Hematopoietic multipotent progenitor cell treated with erythropoietin and hydrocortisone succinate and interleukin-3 and kit ligand, for 8 days (in vitro differentiated cells): ENCODE data around the gene CHN2.

ENCODE experiments used
- DNase-seq: peaks from one replicate; pipeline ENCODE4 v3.0.0-alpha.2; 2015

CHN2 gene

GRCh38 chr7:29287366-29287765, 92.8 kb downstream of the CHN2 start:
- no peak for DNase-seq

- DNase-seq, result no peak
Measured at GRCh38 chr7:29288181-29289091, 93.9 kb downstream of the CHN2 start.

GRCh38 chr7:29289156-29290021, 94.8 kb downstream of the CHN2 start:
- DNase-seq, result no peak

- DNase-seq, result no peak
Measured at GRCh38 chr7:29290829-29291228, 96.3 kb downstream of the CHN2 start.

- no peak for DNase-seq
Measured at GRCh38 chr7:29291723-29292618, 97.4 kb downstream of the CHN2 start.

GRCh38 chr7:29292886-29293658, 98.5 kb downstream of the CHN2 start:
- DNase-seq, result no peak

- no peak for DNase-seq
Measured at GRCh38 chr7:29296421-29296820, 101.8 kb downstream of the CHN2 start.

GRCh38 chr7:29297194-29297890, 102.8 kb downstream of the CHN2 start:
- DNase-seq, result peak; percentile 13

- DNase-seq, result no peak
Measured at GRCh38 chr7:29299086-29299485, 104.5 kb downstream of the CHN2 start.

GRCh38 chr7:29300026-29300480, 105.5 kb downstream of the CHN2 start:
- DNase-seq, result no peak

GRCh38 chr7:29300649-29301048, 106.1 kb downstream of the CHN2 start:
- no peak for DNase-seq

- DNase-seq, result no peak
Measured at GRCh38 chr7:29302666-29303395, 108.3 kb downstream of the CHN2 start.

GRCh38 chr7:29304756-29305155, 110.2 kb downstream of the CHN2 start:
- no peak for DNase-seq

- DNase-seq, result no peak
Measured at GRCh38 chr7:29306319-29306991, 111.9 kb downstream of the CHN2 start.

- no peak for DNase-seq
Measured at GRCh38 chr7:29308424-29308823, 113.8 kb downstream of the CHN2 start.

- peak; percentile 29 for DNase-seq
Measured at GRCh38 chr7:29309041-29309854, 114.7 kb downstream of the CHN2 start.

GRCh38 chr7:29310625-29311024, 116.0 kb downstream of the CHN2 start:
- no peak for DNase-seq

GRCh38 chr7:29311314-29311713, 116.7 kb downstream of the CHN2 start:
- DNase-seq, result no peak

GRCh38 chr7:29314148-29314547, 119.6 kb downstream of the CHN2 start:
- no peak for DNase-seq
